Measurements from ENCODE around the gene ANXA11. TPM values are rescaled to one million over a fixed set of nuclear protein-coding genes. Genes with fewer than 3 reads are reported as not detected.

ANXA11 gene
- total RNA-seq, 1 experiment from 2014 or later = 68.1 TPM

GRCh38 chr10:80185578-80186299 is 19.6 kb downstream of the ANXA11 start:
- H3K18ac ChIP-seq (ENCODE audit: insufficient read length, low read depth, low read length) = no peak overlapping the region
- no peak overlapping the region for H4K8ac ChIP-seq (replicated peaks; ENCODE audit: insufficient read length, low read depth, low read length)
- no peak overlapping the region for H3K4ac ChIP-seq (ENCODE audit: low read depth, low read length)
- H4K5ac ChIP-seq (ENCODE audit: insufficient read length, low read depth, low read length) = no peak overlapping the region
- no CpG with 5 or more reads among the region's 5 CpGs for WGBS (ENCODE audit: extremely low coverage, insufficient read length, low lambda C conversion rate)
- Mint-ChIP-seq H3K36me3 (ENCODE audit: insufficient read depth in 1 of 3, low read depth in 3 of 3) (peaks cover 0 to 2% (median 0%) of the 10 kb centered on the region in 3 experiments; a peak in 1 of 7 replicates), H3K4me3 (no peak overlapping the region; a peak in 1 of 5 replicates), H3K4me1 (peaks cover 5 to 33% of the 10 kb centered on the region in 2 experiments), H3K27ac (no peak overlapping the region), H3K9me3 (no peaks in the 10 kb centered on the region), H3K27me3 (ENCODE audit: low read depth) (no peaks in the 10 kb centered on the region)
- no peak for TF ChIP-seq CTCF (conservative IDR thresholded peaks at IDR 0.05)
- no peak for DNase-seq
- H3K4me1 ChIP-seq (ENCODE audit: insufficient read depth, low read length) = 0 out of 2 replicates have a peak, but pooled peaks cover 2% of the 10 kb centered on the region
- H4K20me1 ChIP-seq (ENCODE audit: control insufficient read depth, insufficient read depth, insufficient read length) = no peaks in the 10 kb centered on the region
- no peaks in the 10 kb centered on the region for H3K79me2 ChIP-seq (ENCODE audit: insufficient read depth, low read length)
- H3K27me3 ChIP-seq (ENCODE audit: insufficient read depth, low read length) = no peaks in the 10 kb centered on the region
- H3K23me2 ChIP-seq (ENCODE audit: insufficient read length, low read depth, low read length, poor library complexity, severe bottlenecking) = no peaks in the 10 kb centered on the region
- no peak overlapping the region for H3K14ac ChIP-seq (ENCODE audit: insufficient read depth, low read length)
- H2AK5ac ChIP-seq (ENCODE audit: insufficient read length, low read length) = no peak overlapping the region
- no peak overlapping the region for H3K56ac ChIP-seq (ENCODE audit: insufficient read length, low read depth, low read length)
- H3K23ac ChIP-seq (ENCODE audit: insufficient read length, low read depth, low read length) = no peak overlapping the region
- no peak overlapping the region for H2BK12ac ChIP-seq (ENCODE audit: insufficient read length, low read depth, low read length)
- peaks cover 3% of the 10 kb centered on the region for H3K79me1 ChIP-seq (ENCODE audit: insufficient read depth, low read depth, low read length, poor library complexity, severe bottlenecking)
- no peak overlapping the region for H3T11ph ChIP-seq (ENCODE audit: low read length)
- H4K91ac ChIP-seq (ENCODE audit: insufficient read length, low read depth, low read length) = no peak overlapping the region
- H3K9me3 ChIP-seq (ENCODE audit: control insufficient read depth, low read depth, low read length) = no peaks in the 10 kb centered on the region
- no peak overlapping the region for H2AFZ ChIP-seq (ENCODE audit: low read length)
- no peak overlapping the region for H2BK15ac ChIP-seq (ENCODE audit: low read depth, low read length)
- no peak overlapping the region for H2BK120ac ChIP-seq (ENCODE audit: low read depth, low read length, poor library complexity, severe bottlenecking)
- H3K27ac ChIP-seq (ENCODE audit: insufficient read length, low read depth, low read length) = no peak overlapping the region
- H3K4me2 ChIP-seq (ENCODE audit: insufficient read depth, insufficient read length, low read length) = no peak overlapping the region
- no peak overlapping the region for H2BK20ac ChIP-seq (ENCODE audit: low read depth, low read length, poor library complexity, severe bottlenecking)
- H3K9ac ChIP-seq (ENCODE audit: extremely low read depth, insufficient read length, low read length) = no peak overlapping the region
- no peak overlapping the region for H2BK5ac ChIP-seq (ENCODE audit: insufficient read length, low read length)

Data from H9 (cell line).